WTC11 (cell line): ENCODE results near the gene SCYGR1. TPM values are rescaled to one million over a fixed set of nuclear protein-coding genes. Genes with fewer than 3 reads are reported as not detected.

ENCODE experiments used
- ATAC-seq: fragments of 200-7000 bp; cut with Tn5 transposase; 2 replicates; pipeline ENCODE4 v1.10.0; 2021; ENCODE audit warnings: mild to moderate bottlenecking, moderate library complexity
- CTCF ChIA-PET: fragments of 300-600 bp; sonication (Branson Sonifier 250); formaldehyde crosslinking; loops from one replicate; lab custom pipeline; 2021; ENCODE audit warnings: antibody characterized with exemption; lab: Charles Lee
- POLR2A ChIA-PET: fragments of 350-600 bp; sonication (Branson Sonifier 250); formaldehyde crosslinking; loops from one replicate; lab custom pipeline; 2021; ENCODE audit warnings: antibody characterized with exemption; lab: Charles Lee
- DNase-seq: peaks from one replicate; pipeline ENCODE4 v3.0.0; 2021; ENCODE audit warnings: low spot score
- H3K27ac Mint-ChIP-seq: 2 replicates; pipeline ENCODE4 v1.8.0; 2021; ENCODE audit warnings: mixed read lengths
- H3K27me3 Mint-ChIP-seq: 2 replicates; pipeline ENCODE4 v1.8.0; 2021; ENCODE audit warnings: low read depth, mild to moderate bottlenecking, moderate library complexity, mixed read lengths
- H3K36me3 Mint-ChIP-seq: 2 replicates; pipeline ENCODE4 v1.8.0; 2021; ENCODE audit warnings: mixed read lengths
- H3K4me1 Mint-ChIP-seq: 2 replicates; pipeline ENCODE4 v1.8.0; 2022; ENCODE audit warnings: mixed read lengths
- H3K4me3 Mint-ChIP-seq: 2 replicates; pipeline ENCODE4 v1.8.0; 2021; ENCODE audit warnings: mild to moderate bottlenecking, moderate library complexity, mixed read lengths
- H3K9me3 Mint-ChIP-seq: 2 replicates; pipeline ENCODE4 v1.8.0; 2021; ENCODE audit warnings: mixed read lengths
- CDX4 ChIP-seq: fragments of 250-450 bp; sonication (Bioruptor Pico); IDR thresholded peaks from 2 replicates; pipeline ENCODE4 v1.9.0; 2021; ENCODE audit warnings: moderate library complexity, mild to moderate bottlenecking, inconsistent platforms, borderline replicate concordance
- ERG ChIP-seq: fragments of 250-450 bp; sonication (Bioruptor Pico); IDR thresholded peaks from 2 replicates; pipeline ENCODE4 v1.8.0; 2021; ENCODE audit warnings: mild to moderate bottlenecking
- HMGXB4 ChIP-seq: sonication (generic); formaldehyde crosslinking; IDR thresholded peaks from 2 replicates; pipeline ENCODE4 v1.8.1; 2023; ENCODE audit warnings: mild to moderate bottlenecking, moderate library complexity, missing genetic modification reagents
- JAZF1 ChIP-seq: fragments of 250-450 bp; sonication (Bioruptor Pico); IDR thresholded peaks from 2 replicates; pipeline ENCODE4 v1.9.0; 2021; ENCODE audit warnings: moderate library complexity, mild to moderate bottlenecking, inconsistent platforms
- NR1H2 ChIP-seq: sonication (generic); formaldehyde crosslinking; IDR thresholded peaks from 2 replicates; pipeline ENCODE4 v1.9.0; 2021; ENCODE audit warnings: mild to moderate bottlenecking, moderate library complexity, missing genetic modification reagents
- NR3C1 ChIP-seq: sonication (generic); formaldehyde crosslinking; conservative IDR thresholded peaks from 2 replicates; pipeline ENCODE4 v1.8.1; 2023; ENCODE audit warnings: low read depth, mild to moderate bottlenecking, missing genetic modification reagents
- SMAD3 ChIP-seq: sonication (generic); formaldehyde crosslinking; IDR thresholded peaks from 2 replicates; pipeline ENCODE4 v1.8.0; 2022; ENCODE audit warnings: missing genetic modification reagents, mild to moderate bottlenecking, borderline replicate concordance
- SMAD4 ChIP-seq: sonication (generic); formaldehyde crosslinking; IDR thresholded peaks from 2 replicates; pipeline ENCODE4 v1.8.0; 2022; ENCODE audit warnings: mild to moderate bottlenecking, missing genetic modification reagents
- SOX15 ChIP-seq: fragments of 250-450 bp; sonication (Bioruptor Pico); IDR thresholded peaks from 2 replicates; pipeline ENCODE4 v1.9.0; 2021; ENCODE audit warnings: mild to moderate bottlenecking
- STAT6 ChIP-seq: sonication (generic); formaldehyde crosslinking; conservative IDR thresholded peaks from 2 replicates; pipeline ENCODE4 v1.8.1; 2023; ENCODE audit warnings: mild to moderate bottlenecking, low read depth, missing genetic modification reagents, moderate library complexity
- TCF7 ChIP-seq: sonication (generic); formaldehyde crosslinking; IDR thresholded peaks from 2 replicates; pipeline ENCODE4 v1.8.0; 2022; ENCODE audit warnings: mild to moderate bottlenecking, low read depth, missing genetic modification reagents, moderate library complexity
- ZNF138 ChIP-seq: sonication (generic); formaldehyde crosslinking; conservative IDR thresholded peaks from 2 replicates; pipeline ENCODE4 v1.8.1; 2022; ENCODE audit warnings: mild to moderate bottlenecking, moderate library complexity, missing genetic modification reagents
- ZNF263 ChIP-seq: sonication (generic); formaldehyde crosslinking; IDR thresholded peaks from 2 replicates; pipeline ENCODE4 v1.8.1; 2022; ENCODE audit warnings: low read depth, mild to moderate bottlenecking, moderate library complexity, missing genetic modification reagents
- ZNF512 ChIP-seq: sonication (generic); formaldehyde crosslinking; IDR thresholded peaks from 2 replicates; pipeline ENCODE4 v1.8.1; 2022; ENCODE audit warnings: missing genetic modification reagents, borderline replicate concordance
- total RNA-seq: library from RNA; stranded (reverse); gene quantifications from 3 replicates; pipeline ENCODE4 v1.2.3, GENCODE V29; 2021

The SCYGR1 gene
- total RNA-seq, 1 experiment from 2014 or later = not detected

GRCh38 chr2:227402321-227402720 is 14.6 kb upstream of the SCYGR1 start (continued):
- no peak for TF ChIP-seq HMGXB4 (CRISPR knock-in tag)
- TF ChIP-seq ZNF263 (CRISPR knock-in tag) = no peak

- POLR2A ChIA-PET = interaction anchor here (0.6 kb wide), 1 partner anchor 16 kb away, joined by 3 read pairs; no protein-coding TSS in a partner anchor
- Mint-ChIP-seq H3K4me1 (peaks cover 7% of the 10 kb centered on the region), H3K27ac (no peak overlapping the region), H3K27me3 (no peaks in the 10 kb centered on the region), H3K36me3 (no peaks in the 10 kb centered on the region; the same call in 1 of the 2 replicates), H3K9me3 (no peaks in the 10 kb centered on the region), H3K4me3 (no peak overlapping the region)
- TF ChIP-seq NR3C1 (CRISPR knock-in tag) = no peak
- TF ChIP-seq CDX4 (CRISPR knock-in tag) = no peak
- TF ChIP-seq STAT6 = no peak
- TF ChIP-seq ERG (CRISPR knock-in tag) = no peak
- no peak for TF ChIP-seq NR1H2 (CRISPR knock-in tag)
- TF ChIP-seq ZNF138 (CRISPR knock-in tag) = no peak
- no peak for TF ChIP-seq JAZF1 (CRISPR knock-in tag)
- DNase-seq (no peak), ATAC-seq (no peak)
- CTCF ChIA-PET = no interaction called here
Observed at GRCh38 chr2:227401550-227401949, 13.8 kb upstream of the SCYGR1 start.

GRCh38 chr2:227398684-227399670 is 11.2 kb upstream of the SCYGR1 start:
- no peak overlapping the region for H3K27ac Mint-ChIP-seq
- ATAC-seq = no peak
- TF ChIP-seq SOX15 (no peak), ZNF512 (CRISPR knock-in tag) (peak; percentile 90; the same call in 1 of the 2 replicates), SMAD3 (CRISPR knock-in tag) (no peak), SMAD4 (CRISPR knock-in tag) (no peak), TCF7 (CRISPR knock-in tag) (no peak)
- H3K4me3 Mint-ChIP-seq = no peak overlapping the region
- no peaks in the 10 kb centered on the region for H3K9me3 Mint-ChIP-seq
- H3K27me3 Mint-ChIP-seq = no peaks in the 10 kb centered on the region
- CTCF ChIA-PET = interaction anchor here (0.6 kb wide), 1 partner anchor 66 kb away, joined by 6 read pairs; no protein-coding TSS in a partner anchor
- no peaks in the 10 kb centered on the region; the same call in 1 of the 2 replicates for H3K36me3 Mint-ChIP-seq
- peaks cover 5% of the 10 kb centered on the region for H3K4me1 Mint-ChIP-seq
- DNase-seq = no peak
- POLR2A ChIA-PET = no interaction called here
